Inflammatory macrophage treated with lipopolysaccharide for 1 hour (primary cell): ENCODE measurements around the gene ADH4.
"Not testable (repeated sequence)": the region's sequence is repeated elsewhere in the genome, so short reads cannot be mapped to it uniquely, and the experiment has no call there.

Source experiments
- DNase-seq, 2 donors: peaks; one replicate each; pipeline ENCODE4 v3.0.0-alpha.2; 2020 to 2022

ADH4 gene

GRCh38 chr4:99144070-99144469 is at the start of gene ADH4:
Gene ADH4, minus strand, starts transcription at chr4:99144297. Its CDS starts 75 bp downstream, at chr4:99144222.
- DNase-seq, result no peak

GRCh38 chr4:99190336-99190735 is 46.2 kb upstream of the ADH4 start:
- DNase-seq, result no peak

- DNase-seq, result not testable (repeated sequence)
Observed at GRCh38 chr4:99189900-99190299, 45.8 kb upstream of the ADH4 start.

- no peak for DNase-seq
Observed at GRCh38 chr4:99186029-99186428, 41.9 kb upstream of the ADH4 start.

- no peak for DNase-seq
Observed at GRCh38 chr4:99185581-99185980, 41.5 kb upstream of the ADH4 start.

GRCh38 chr4:99180382-99181070 is 36.4 kb upstream of the ADH4 start:
- no peak for DNase-seq

GRCh38 chr4:99179626-99180025 is 35.5 kb upstream of the ADH4 start:
- DNase-seq, result no peak

GRCh38 chr4:99179178-99179577 is 35.1 kb upstream of the ADH4 start:
- DNase-seq, result no peak

- no peak for DNase-seq
Observed at GRCh38 chr4:99166544-99166943, 22.4 kb upstream of the ADH4 start.

GRCh38 chr4:99165978-99166377 is 21.9 kb upstream of the ADH4 start:
- no peak for DNase-seq

- no peak for DNase-seq
Observed at GRCh38 chr4:99161373-99162099, 17.4 kb upstream of the ADH4 start.

- no peak for DNase-seq
Observed at GRCh38 chr4:99159699-99160098, 15.6 kb upstream of the ADH4 start.

GRCh38 chr4:99157478-99157935 is 13.4 kb upstream of the ADH4 start:
- DNase-seq, result no peak

GRCh38 chr4:99156992-99157391 is 12.9 kb upstream of the ADH4 start:
- DNase-seq, result no peak

GRCh38 chr4:99154658-99155342 is 10.7 kb upstream of the ADH4 start:
- DNase-seq, result no peak

- no peak for DNase-seq
Observed at GRCh38 chr4:99151995-99152394, 7.9 kb upstream of the ADH4 start.

GRCh38 chr4:99151452-99151851 is 7.4 kb upstream of the ADH4 start:
- DNase-seq, result no peak

- DNase-seq, result no peak
Observed at GRCh38 chr4:99149426-99150019, 5.4 kb upstream of the ADH4 start.

GRCh38 chr4:99148550-99148949 is 4.5 kb upstream of the ADH4 start:
- DNase-seq, result no peak

GRCh38 chr4:99144587-99144986 is 490 bp upstream of the ADH4 start:
- DNase-seq, result no peak

- DNase-seq, result no peak
Observed at GRCh38 chr4:99136329-99136728, 7.8 kb downstream of the ADH4 start.

- no peak for DNase-seq
Observed at GRCh38 chr4:99135541-99136162, 8.4 kb downstream of the ADH4 start.

GRCh38 chr4:99134586-99134985 is 9.5 kb downstream of the ADH4 start:
- no peak for DNase-seq
